Mammary epithelial cell (primary cell): ENCODE results near the gene LTA4H.

Experiments
- EZH2 ChIP-seq: IDR thresholded peaks from 2 replicates; pipeline ENCODE4 v1.6.1; 2012; ENCODE audit warnings: low read length, inconsistent platforms, borderline replicate concordance
- TF ChIP-seq, protein P1 (sequence below), 2 donors: IDR thresholded peaks in 1 of 2; conservative IDR thresholded peaks in 1 of 2; 2 replicates each; pipeline ENCODE4 v1.5.1; 2011 to 2012; ENCODE audit warnings: inconsistent platforms in 2 of 2, low read length in 2 of 2, mild to moderate bottlenecking in 2 of 2, control low read depth in 1 of 2, low read depth in 1 of 2; ENCODE audit not compliant: insufficient read depth in 1 of 2; ENCODE audit errors: extremely low read depth in 1 of 2

DNA sequence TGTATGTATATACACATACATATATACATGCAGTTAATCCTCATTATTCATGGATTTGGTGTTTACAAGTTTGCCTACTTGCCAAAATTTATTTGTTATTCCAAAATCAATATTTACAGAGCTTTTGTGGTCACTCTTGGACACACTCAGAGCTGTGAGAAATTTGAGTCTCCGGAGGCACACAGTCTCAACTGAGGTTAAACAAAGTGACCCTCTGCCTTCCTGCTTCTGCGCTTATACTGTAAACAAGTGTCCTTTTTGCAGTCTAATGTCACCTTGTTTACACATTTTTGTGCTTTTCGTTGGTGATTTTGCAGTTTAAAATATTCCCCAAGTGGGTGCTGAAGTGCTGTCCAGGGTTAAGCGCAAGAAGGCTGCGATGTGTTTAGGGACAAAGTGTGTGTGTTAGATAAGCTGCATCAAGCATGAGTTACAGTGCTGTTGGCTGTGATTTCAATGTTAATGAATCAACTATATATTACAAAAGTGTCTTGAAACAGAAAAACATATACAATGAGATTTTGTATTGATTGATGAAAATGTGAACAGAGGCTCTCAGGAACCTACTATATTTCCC lies 13.1 kb upstream of the LTA4H start:
- TF ChIP-seq, protein P1, sequence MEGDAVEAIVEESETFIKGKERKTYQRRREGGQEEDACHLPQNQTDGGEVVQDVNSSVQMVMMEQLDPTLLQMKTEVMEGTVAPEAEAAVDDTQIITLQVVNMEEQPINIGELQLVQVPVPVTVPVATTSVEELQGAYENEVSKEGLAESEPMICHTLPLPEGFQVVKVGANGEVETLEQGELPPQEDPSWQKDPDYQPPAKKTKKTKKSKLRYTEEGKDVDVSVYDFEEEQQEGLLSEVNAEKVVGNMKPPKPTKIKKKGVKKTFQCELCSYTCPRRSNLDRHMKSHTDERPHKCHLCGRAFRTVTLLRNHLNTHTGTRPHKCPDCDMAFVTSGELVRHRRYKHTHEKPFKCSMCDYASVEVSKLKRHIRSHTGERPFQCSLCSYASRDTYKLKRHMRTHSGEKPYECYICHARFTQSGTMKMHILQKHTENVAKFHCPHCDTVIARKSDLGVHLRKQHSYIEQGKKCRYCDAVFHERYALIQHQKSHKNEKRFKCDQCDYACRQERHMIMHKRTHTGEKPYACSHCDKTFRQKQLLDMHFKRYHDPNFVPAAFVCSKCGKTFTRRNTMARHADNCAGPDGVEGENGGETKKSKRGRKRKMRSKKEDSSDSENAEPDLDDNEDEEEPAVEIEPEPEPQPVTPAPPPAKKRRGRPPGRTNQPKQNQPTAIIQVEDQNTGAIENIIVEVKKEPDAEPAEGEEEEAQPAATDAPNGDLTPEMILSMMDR (conservative IDR thresholded peaks at IDR 0.05 in 1 of 2, IDR thresholded peaks at IDR 0.05 in 1 of 2; ENCODE audit: extremely low read depth in 1 of 2, insufficient read depth in 1 of 2, low read depth in 1 of 2, low read length in 2 of 2): no peak
- no peak for TF ChIP-seq EZH2
